ENCODE results near the gene LAP3. TPM values are rescaled to one million over a fixed set of nuclear protein-coding genes. Genes with fewer than 3 reads are reported as not detected.

Gene LAP3
- total RNA-seq, 6 experiments from 2014 or later = 70.9 to 138 (median 102) TPM

DNA sequence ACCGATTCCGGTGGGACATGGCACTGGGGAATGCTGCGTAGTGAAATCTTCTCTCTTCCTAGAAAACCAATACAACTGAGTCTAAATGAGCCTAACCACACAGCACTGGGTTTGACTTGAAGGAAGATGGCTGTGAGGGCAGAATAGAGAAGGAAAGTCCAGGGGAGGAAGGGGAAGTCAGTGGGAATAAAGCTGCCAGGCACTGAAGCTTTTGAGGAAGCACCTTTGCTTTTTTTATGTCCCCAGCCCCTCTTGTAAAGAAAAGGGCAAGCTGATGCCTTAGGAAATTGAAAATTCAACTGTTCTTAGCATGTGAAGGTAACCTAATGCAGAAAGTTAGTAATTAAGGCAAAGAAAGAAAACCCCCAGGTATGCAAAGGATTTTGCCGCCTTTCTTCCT is 58.1 kb downstream of the LAP3 start:
- no peak overlapping the region for H3K4me3 ChIP-seq
- H3K9me3 ChIP-seq = no peaks in the 10 kb centered on the region
- H3K27ac ChIP-seq = no peak overlapping the region
- TF ChIP-seq, protein P1, sequence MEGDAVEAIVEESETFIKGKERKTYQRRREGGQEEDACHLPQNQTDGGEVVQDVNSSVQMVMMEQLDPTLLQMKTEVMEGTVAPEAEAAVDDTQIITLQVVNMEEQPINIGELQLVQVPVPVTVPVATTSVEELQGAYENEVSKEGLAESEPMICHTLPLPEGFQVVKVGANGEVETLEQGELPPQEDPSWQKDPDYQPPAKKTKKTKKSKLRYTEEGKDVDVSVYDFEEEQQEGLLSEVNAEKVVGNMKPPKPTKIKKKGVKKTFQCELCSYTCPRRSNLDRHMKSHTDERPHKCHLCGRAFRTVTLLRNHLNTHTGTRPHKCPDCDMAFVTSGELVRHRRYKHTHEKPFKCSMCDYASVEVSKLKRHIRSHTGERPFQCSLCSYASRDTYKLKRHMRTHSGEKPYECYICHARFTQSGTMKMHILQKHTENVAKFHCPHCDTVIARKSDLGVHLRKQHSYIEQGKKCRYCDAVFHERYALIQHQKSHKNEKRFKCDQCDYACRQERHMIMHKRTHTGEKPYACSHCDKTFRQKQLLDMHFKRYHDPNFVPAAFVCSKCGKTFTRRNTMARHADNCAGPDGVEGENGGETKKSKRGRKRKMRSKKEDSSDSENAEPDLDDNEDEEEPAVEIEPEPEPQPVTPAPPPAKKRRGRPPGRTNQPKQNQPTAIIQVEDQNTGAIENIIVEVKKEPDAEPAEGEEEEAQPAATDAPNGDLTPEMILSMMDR (IDR thresholded peaks at IDR 0.05) = no peak
- TF ChIP-seq POLR2A (IDR thresholded peaks at IDR 0.05) = no peak
- 96% methylated on average over 4 of the region's 4 CpGs for whole genome bisulfite sequencing (ENCODE audit: insufficient coverage, low coverage, low lambda C conversion rate, missing lambda C conversion rate)
- no peaks in the 10 kb centered on the region for H3K4me1 ChIP-seq
- no peaks in the 10 kb centered on the region for H3K27me3 ChIP-seq
- DNase-seq (no peak), ATAC-seq (no peak)
- peaks cover 0 to 33% (median 9%) of the 10 kb centered on the region in 4 donors for H3K36me3 ChIP-seq
- intact Hi-C loops (cut with DNase I) = loop anchor here (10.0 kb wide), 1 partner anchor 90 kb away; no protein-coding TSS in a partner anchor

DNA sequence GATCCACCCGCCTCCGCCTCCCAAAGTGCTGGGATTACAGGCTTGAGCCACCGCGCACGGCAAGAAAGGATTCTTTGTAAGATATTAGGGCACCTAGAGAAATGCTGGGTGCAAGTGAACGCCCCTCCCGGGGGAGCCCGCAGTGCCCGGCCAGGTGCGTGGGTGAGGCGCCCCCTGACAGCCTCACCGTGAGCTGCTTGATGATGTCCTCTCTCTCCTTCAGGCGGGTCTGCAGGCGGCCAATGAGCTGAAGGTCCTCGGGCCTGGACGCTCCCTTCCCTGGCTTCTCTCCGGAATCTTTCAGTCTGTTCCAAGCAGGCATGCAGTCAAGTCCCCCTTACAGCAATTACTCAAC is 59.3 kb downstream of the LAP3 start:
- H3K4me1 ChIP-seq = no peaks in the 10 kb centered on the region
- peaks cover 0 to 31% (median 7%) of the 10 kb centered on the region in 4 donors for H3K36me3 ChIP-seq
- peak in 1 of 3 donors; percentile 33 for DNase-seq
- 100% methylated on average over 1 of the region's 17 CpGs for WGBS (ENCODE audit: insufficient coverage, low coverage, low lambda C conversion rate, missing lambda C conversion rate)
- no peaks in the 10 kb centered on the region for H3K9me3 ChIP-seq
- TF ChIP-seq, protein P1 (IDR thresholded peaks at IDR 0.05) = no peak
- TF ChIP-seq POLR2A (IDR thresholded peaks at IDR 0.05) = no peak
- no peak overlapping the region for H3K27ac ChIP-seq
- ATAC-seq = peak; percentile 13 to 45 (median 26)
- intact Hi-C loops (cut with DNase I) = loop anchor here (10.0 kb wide), 1 partner anchor 92 kb away; no protein-coding TSS in a partner anchor
- H3K27me3 ChIP-seq = no peaks in the 10 kb centered on the region
- no peak overlapping the region for H3K4me3 ChIP-seq

DNA sequence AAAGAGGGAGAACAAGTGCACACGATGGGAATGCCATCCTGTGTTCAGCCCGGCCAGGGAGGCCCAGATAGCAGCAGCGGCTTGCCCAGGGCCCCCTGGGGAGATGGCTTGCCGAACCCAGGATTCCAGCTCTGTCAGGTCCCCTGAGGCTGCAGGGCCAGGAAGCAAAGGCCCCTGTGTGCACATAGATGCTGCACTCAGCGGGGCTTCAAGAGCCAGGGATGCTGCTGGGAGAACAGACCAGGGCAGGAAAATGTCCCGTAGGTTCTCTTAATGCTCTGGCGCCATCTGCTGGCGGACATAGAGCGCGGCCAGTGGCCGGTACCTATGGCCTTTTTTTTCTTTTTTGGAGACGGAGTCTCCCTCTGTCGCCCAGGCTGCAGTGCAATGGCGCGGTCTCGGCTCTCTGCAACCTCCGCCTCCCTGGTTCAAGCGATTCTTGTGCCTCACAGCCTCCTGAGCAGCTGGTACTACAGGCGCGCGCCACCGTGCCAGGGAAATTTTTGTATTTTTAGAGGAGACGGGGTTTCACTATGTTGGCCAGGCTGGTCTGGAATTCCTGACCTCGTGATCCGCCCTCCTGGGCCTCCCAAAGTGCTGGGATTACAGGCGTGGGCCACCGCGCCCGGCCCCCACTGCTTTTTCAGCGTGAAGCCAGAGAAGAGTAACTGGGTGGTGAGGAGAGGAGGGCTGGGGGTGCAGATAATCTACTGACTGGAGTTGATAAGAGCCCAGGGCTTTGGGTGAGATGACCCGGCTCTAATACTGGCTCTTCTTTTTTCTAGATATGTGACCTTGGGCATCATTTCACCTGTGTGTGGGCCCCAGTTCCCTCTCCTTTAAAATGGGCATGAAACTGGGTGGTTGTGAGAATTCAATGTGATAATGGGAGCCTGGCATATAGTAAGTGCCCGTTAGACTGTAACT is 60.0 kb downstream of the LAP3 start:
- Histone ChIP-seq H3K27ac (no peak overlapping the region), H3K4me1 (no peaks in the 10 kb centered on the region), H3K9me3 (no peaks in the 10 kb centered on the region), H3K27me3 (no peaks in the 10 kb centered on the region), H3K36me3 (peaks cover 0 to 25% (median 5%) of the 10 kb centered on the region in 4 donors), H3K4me3 (no peak overlapping the region)
- DNase-seq (peak; percentile 75 to 82 (median 81)), ATAC-seq (peak; percentile 95 to 98 (median 97))
- intact Hi-C loops (cut with DNase I) = loop anchor here (10.0 kb wide), 1 partner anchor 92 kb away; no protein-coding TSS in a partner anchor
- TF ChIP-seq, protein P1 (IDR thresholded peaks at IDR 0.05) = peak; percentile 83 to 95 (median 94)
- no peak for TF ChIP-seq POLR2A (IDR thresholded peaks at IDR 0.05)
- WGBS (ENCODE audit: insufficient coverage, low coverage, low lambda C conversion rate, missing lambda C conversion rate) = 12% methylated on average over 13 of the region's 32 CpGs

DNA sequence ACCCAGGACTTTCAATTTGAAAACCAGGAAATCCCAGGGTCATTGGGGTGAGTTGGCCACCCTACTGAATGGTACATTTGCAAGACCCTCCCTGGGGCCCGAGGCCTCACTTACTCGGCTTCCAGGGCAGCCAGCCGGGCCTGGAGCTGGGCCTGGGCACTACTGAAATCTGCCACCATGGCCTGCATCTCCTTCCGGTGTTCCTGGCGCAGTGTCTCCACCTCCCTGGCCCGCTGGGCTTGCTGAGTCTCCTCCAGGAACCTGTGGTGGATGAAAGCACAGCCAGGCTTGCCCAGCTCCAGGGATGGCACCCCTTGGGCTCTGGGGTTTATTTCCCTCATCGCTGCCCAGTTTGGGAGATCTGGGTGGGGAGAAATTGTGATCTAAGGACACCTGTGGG is 62.1 kb downstream of the LAP3 start:
- no peaks in the 10 kb centered on the region for H3K9me3 ChIP-seq
- no peak for DNase-seq
- H3K36me3 ChIP-seq = peaks cover 0 to 5% (median 3%) of the 10 kb centered on the region in 4 donors
- intact Hi-C loops (cut with DNase I) = loop anchor here (10.0 kb wide), 1 partner anchor 94 kb away; no protein-coding TSS in a partner anchor
- no peaks in the 10 kb centered on the region for H3K27me3 ChIP-seq
- H3K4me1 ChIP-seq = no peaks in the 10 kb centered on the region
- WGBS (ENCODE audit: insufficient coverage, low coverage, low lambda C conversion rate, missing lambda C conversion rate) = no CpG with 5 or more reads among the region's 7 CpGs
- TF ChIP-seq POLR2A (IDR thresholded peaks at IDR 0.05) = no peak
- TF ChIP-seq, protein P1 (IDR thresholded peaks at IDR 0.05) = no peak
- no peak for ATAC-seq
- no peak overlapping the region for H3K27ac ChIP-seq
- H3K4me3 ChIP-seq = no peak overlapping the region
